T-helper 2 cell (primary cell): ENCODE measurements around the gene MYH16.
"Not testable (repeated sequence)": the region's sequence is repeated elsewhere in the genome, so short reads cannot be mapped to it uniquely, and the experiment has no call there.

Experiments
- DNase-seq, 5 experiments: peaks; one replicate each; pipeline versions ENCODE4 v3.0.0 to v3.0.0-alpha.2; 2012 to 2022
- total RNA-seq, 2 donors: gene quantifications; one replicate each; lab custom pipeline; 2026; lab: John Stamatoyannopoulos, UW

MYH16 gene
- total RNA-seq, result 0 to 0.07 reads per million in 2 donors

DNA sequence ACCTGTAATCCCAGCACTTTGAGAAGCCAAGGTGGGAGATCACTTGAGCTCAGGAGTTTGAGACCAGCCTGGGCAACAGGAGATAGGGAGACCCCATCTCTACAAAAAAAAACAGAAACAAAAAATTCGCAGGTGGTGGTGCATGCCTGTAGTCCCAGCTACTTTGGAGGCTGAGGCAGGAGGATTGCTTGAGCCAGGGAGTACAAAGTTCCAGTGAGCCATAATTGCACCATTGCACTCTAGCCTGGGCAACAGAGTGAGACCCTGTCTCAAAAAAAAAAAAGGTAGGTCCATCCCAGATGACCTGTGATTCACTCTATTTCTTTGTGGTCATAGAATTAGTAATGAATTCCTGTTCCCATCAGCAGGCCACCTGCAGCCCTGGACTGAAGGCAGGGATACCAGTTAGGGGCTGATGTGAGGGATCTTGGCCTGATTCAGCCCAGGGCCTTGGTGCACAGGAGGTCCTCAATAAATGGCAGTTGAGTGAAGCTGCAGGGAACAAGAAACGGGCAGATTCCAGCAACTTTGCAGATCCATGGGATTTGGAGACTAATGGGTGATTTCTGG is at the start of gene MYH16:
Gene MYH16, plus strand, starts transcription at position 364 of the 570 bp plus-strand sequence.
- no peak for DNase-seq

GRCh38 chr7:99224263-99224898 is 48.3 kb upstream of the MYH16 start:
- DNase-seq, result peak in 1 of 5 experiments; percentile 62

GRCh38 chr7:99224899-99225265 is 47.8 kb upstream of the MYH16 start:
- DNase-seq, result no peak

DNA sequence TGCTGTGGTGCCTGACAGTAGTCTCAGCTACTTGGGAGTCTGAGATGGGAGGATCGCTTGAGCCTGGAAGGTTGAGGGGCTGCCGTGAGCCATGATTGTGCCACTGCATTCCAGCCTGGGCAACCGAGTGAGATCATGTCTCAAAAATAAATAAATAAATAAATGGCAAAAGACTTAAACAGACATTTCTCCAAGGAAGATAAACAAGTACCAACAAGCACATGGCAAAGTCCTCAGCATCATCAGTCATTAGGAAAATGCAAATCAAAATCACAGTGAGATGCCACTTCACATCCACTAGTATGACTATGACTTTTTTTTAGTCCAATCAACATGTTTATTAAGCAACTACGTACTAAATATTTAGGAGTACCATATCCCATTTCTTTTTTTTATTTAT is 43.4 kb upstream of the MYH16 start:
- no peak for DNase-seq

DNA sequence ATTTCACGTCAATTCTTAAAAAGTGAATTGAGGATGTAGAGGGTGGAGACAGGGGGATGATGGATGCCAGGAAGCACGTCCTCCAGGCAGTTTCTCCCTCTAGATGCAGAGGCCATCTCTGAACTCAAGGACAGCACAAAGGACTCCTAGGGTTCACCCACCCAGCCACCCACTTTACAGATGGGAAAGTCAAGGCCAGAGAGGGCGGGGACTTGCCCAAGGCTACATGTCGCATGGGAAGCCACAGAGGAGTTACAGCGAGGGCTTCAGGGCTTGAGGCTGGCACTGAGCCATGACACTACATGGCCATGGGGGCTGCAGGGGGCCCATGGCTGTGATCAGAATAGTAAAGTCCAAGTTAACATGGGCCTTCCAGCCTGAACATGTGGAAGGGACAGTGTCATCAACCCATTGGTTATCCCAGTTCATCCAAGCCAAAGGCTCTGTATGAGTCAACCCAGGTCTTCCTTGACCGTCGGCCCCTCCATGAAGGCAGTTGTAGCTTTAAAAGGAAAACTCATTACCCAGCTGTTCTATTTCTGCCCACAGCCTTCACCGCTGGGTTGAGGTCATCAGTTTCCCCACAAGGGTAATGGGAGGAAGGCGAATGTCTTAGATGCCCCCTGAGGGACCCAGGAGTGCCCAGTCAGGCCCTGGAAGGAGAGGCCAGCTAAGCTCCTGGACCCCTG is 40.4 kb upstream of the MYH16 start:
- DNase-seq, result no peak

GRCh38 chr7:99232955-99233354 is 39.7 kb upstream of the MYH16 start:
- DNase-seq, result not testable (repeated sequence)

DNA sequence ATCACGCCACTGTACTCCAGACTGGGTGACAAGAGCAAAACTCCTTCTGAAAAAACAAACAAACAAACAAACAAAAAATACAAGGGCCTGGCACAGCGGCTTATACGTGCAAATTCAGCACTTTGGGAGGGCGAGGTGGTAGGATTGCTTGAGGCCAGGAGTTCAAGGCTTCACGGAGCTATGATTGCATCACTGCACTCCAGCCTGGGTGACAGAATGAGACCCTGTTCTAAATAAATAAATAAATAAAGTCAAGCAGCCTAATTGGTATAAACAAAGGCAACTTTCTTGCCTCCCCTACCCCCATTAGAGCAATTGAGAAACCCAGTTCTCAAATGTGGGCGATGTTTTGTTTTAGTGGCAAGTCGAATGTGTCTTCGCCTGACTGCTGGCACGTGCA is 38.5 kb upstream of the MYH16 start:
- DNase-seq, result no peak

DNA sequence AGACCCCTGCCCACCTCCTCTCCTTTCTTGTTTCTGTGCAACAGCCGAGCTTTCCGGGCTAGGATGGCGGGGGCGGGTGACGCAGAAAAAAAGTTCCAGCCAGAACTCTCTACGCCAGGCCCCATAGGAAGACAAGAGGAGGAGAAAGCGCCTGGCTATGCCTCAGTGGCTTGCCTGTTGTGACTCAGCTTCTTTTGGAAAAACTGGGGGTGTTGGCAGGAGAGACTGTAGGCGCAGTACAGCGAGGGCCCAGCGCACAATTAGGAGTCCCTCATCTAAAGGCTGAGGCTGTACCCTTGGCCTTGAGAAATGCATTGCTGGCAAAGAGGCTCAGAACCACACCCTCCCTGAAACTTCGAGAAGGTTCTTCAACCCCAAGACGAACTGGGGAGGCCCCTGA is 36.7 kb upstream of the MYH16 start:
- DNase-seq, result no peak

DNA sequence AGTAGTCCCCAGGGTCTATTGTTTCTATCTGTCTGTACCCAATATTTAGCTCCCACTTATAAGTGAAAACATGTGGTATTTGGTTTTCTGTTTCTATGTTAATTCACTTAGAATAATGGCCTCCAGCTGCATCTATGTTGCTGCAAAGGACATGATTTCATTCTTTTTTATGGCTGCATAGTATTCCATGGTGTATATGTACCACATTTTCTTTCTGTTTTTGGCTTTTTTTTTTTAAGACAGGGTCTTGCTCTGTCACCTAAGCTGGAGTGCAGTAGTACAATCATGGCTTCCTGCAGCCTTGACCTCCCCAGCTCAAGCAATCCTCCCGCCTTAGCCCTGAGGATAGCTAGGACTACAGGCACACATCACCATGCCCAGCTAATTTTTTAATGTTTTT is 34.8 kb upstream of the MYH16 start:
- DNase-seq, result not testable (repeated sequence)

- DNase-seq, result no peak
These were observed 33.9 kb upstream of the MYH16 start for GRCh38 chr7:99238558-99239341.

GRCh38 chr7:99242682-99243081 is 30.0 kb upstream of the MYH16 start:
- DNase-seq, result no peak

DNA sequence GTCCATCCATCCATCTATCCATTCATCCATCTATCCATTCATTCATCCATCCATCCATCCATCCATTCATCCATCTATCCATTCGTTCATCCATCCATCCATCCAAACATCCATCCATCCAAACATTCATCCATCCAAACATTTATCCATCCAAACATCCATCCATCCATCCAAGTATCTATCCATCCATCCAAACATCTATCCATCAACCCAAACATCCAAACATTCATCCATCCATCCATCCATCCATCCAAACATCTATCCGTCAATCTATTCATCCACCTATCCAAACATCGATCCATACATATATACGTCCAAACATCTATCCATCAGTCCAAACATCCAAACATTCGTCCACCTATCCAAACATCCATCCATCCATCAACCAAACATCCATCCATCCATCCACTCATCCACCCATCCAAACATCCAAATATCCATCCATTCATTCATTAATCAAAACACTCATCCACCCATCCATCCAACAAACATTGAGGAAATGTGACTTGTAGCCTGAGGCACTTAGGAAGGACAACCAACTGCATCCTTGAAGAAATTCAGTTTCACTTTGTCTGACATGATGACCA is 28.8 kb upstream of the MYH16 start:
- DNase-seq, result no peak

DNA sequence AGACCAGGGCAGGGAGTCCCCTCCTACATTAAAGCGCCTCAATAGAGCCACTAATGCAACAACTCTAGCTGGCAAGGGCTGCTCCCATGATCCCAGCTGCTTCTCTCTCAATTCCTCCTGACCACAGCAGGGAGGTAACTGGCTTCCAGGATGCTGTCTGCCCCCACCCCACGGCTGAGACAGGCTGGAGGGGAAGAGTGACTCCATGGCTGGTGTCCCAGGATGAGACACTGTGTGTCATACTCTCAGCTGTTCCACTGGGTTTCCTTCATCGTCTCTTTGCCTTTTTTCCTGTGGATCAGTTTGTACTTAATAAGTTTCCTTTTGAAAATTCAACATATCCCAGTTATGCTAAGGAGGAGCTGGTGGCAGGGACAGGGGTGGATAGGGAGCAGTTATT is 27.7 kb upstream of the MYH16 start:
- no peak for DNase-seq

GRCh38 chr7:99248391-99249095 is 24.1 kb upstream of the MYH16 start:
- DNase-seq, result no peak

GRCh38 chr7:99249985-99250575 is 22.6 kb upstream of the MYH16 start:
- DNase-seq, result no peak

DNA sequence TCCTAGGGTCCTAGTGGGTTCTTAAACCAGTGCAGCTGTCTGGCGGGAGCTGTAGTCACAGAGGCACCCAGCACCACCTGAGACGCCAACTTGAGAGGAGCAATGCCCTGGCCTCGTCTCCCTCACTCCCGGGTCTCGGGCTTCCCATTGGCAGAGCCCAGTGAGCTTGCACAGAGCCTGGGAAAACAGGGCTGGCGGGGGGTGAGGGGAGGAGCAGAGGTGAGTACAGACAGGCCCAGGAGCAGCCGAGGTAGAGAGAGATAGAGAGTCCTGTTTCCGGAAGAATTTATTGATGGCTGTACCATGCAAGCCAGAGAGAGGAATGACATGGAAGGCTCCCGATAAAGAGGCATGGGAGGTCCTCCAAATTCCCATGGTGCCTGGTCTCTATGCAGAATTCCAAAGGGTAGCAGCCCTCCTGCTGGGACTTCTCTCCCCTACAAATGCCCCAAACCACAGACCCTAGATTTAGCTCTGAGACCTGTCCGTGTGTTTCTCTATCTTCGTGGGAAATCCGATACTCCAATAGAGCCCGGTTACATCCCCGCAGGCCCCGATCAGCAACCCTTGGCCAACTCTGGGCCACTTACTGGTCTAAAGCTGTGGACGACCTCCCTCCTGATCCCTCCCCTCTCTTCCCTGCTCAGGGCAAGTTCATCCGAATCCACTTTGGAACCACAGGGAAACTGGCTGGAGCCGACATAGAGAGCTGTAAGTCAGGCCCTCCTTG is 20.3 kb upstream of the MYH16 start:
- no peak for DNase-seq

DNA sequence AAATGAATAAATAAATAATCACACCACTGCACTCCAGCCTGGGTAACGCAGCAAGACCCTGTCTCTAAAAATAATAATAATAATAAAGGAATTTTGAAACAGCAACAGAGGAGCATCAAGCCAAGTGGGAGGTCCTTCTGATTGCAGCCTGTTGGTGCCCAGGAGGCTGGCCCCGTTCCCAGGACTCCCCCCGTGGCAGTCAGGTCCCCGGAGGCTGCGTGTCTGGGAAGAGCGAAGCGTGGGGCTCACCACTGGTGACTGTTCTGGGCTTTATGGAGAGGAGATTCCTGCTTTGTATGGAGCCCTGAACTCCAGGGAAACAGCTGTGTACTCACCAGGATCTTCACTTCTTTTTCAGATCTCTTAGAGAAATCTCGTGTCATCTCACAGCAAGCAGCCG is 19.3 kb upstream of the MYH16 start:
- no peak for DNase-seq

DNA sequence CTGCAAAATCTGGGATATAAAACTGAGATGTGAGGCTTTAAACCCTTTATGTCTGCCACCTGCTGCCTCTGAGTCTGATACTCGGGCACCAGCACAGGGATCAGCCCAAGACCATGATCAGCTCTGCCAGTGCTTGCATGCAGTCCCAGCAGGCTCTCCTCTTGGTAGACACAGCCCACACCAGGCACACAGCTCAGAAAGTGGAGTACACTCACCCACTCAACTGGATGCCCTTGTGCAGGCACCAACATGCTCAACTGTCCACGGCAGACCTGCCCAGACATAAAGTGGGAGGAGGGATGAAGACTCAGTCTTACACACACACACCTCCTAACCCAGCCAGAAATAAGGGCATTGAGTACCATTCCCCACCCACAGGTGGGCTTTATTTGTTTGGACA is 18.2 kb upstream of the MYH16 start:
- no peak for DNase-seq

GRCh38 chr7:99255463-99255862 is 17.2 kb upstream of the MYH16 start:
- DNase-seq, result no peak

DNA sequence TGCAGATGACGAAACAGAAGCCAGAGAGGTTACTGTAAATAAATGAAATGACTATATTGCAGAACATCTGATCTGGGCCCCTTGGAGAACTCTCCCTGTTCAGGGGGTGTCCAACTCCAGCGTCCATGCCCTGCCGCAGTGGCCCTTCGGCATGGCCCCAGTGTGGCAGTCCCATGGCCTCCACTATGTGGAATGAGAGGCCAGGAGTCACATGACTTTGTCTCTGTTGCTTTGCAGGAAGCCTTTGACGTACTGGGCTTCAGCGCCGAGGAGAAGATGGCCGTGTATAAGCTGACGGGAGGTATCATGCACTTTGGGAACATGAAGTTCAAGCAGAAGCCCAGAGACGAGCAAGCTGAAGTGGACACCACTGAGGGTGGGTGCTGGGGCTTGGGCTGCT is 15.6 kb upstream of the MYH16 start:
- no peak for DNase-seq

DNA sequence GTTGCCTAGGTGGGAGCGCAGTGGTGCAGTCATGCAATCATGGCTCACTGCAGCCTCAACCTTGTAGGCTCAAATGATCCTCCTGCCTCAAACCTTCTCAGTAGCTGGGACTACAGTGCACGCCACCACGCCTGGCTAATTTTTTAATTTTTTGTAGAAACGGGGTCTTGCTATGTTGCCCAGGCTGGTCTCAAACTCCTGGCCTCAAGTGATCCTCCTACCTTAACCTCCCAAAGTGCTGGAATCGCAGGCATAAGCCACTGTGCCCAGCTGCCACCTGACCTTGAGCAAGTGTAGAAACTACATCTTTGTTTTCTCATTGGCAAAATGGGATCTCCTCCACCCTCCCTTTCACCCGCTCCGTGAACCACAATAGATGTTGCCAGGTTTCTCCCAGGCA is 15.0 kb upstream of the MYH16 start:
- DNase-seq, result no peak
